ENCODE measurements around the gene OLFML2B.

The OLFML2B gene

DNA sequence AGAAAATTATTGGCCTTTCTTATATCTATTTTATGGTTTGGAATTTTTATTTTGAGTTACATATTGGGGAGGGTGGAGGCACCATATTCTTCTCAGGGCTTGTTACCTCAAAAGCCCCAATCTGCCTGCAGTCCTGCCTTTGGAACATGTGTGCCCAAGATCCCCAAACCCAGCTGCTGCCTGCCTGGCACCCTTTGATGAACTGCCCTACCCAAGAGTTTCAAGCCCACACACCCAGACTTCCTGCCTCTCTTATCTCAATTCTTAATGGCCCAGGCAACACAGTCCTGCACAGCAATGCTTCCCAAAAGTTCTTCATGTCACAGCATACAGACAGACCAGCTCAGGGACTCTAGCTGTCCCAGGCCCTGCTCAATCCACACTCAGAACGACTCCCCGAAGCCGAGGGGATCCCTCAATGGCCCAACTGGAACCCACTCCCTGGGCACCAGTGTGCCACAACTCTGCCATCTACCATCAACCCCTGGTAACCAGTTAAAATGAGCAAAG lies 19.2 kb downstream of the OLFML2B start:
- DNase-seq: no peak

DNA sequence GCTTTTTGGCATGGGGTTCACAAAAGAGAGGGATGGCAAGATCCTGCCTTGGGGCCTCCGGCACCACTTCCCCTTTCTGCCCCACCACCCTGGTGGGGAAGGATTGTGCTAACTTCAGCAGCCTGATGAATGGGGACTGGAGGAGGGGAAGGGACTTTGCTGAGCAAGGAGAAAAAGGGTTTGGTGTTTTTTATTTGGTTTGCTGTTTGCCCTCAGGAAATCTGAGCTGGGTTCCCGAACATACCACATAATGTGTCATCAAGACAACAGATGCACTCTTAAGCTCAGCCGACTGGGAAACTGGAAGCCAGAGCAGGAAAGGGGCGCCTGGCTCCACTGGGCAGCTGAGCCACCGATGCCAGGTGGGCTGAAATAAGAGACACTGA lies 19.8 kb downstream of the OLFML2B start:
- no peak for DNase-seq

DNA sequence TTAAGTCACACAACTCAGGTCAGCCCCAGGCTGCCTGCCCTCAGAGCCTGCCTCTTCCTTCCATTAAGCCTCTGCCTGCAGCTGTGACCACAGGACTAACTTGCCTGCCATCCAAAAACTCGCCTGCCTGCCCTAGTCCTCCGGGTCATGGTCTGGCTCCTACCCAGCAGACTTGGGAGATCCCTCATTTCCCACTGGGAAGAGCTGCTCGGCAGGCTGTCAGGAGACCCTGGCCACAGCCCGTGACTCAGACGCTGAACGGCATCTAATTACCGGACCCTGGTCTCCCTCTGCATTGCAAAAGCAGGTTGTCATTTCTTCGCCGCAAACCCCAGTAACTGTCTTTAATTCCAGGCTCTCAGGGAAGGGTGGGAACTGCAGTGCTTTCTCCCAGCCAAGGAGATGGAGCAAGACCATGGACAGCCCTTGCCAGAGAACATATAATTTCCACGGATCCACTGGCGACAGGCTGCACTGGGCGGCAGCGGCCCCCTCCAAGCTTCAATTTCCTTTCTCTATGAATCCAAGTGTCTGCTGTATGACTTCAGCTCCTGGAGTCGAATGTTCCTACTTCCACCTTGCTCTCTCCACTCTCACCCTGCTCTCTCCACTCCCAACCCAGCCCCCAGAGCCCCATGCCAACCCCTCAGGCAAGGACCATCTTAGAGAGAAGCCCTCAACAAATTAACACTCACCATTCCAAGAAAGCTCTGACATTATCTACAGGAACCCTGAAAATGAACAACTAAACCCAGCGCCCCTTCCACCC lies 20.4 kb downstream of the OLFML2B start:
- DNase-seq: no peak

DNA sequence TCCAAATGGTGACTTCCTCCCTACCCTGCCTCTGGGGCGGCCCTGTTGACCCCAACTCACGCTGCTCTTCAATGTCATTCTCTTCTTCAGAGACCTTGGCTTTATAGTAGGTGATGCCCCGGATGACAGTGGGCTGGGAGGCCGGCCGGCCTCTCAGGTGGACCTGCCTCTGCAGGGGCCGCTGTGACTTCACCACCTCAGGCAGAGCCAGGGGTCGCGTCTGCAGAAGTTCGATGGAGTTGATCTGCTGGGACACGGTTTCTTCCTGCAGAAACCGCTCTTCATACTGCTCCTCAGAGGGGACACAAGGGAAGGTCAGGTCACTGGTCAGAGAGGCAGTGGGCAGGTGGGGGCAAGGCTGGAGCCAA lies 23.6 kb downstream of the OLFML2B start:
- DNase-seq: no peak

DNA sequence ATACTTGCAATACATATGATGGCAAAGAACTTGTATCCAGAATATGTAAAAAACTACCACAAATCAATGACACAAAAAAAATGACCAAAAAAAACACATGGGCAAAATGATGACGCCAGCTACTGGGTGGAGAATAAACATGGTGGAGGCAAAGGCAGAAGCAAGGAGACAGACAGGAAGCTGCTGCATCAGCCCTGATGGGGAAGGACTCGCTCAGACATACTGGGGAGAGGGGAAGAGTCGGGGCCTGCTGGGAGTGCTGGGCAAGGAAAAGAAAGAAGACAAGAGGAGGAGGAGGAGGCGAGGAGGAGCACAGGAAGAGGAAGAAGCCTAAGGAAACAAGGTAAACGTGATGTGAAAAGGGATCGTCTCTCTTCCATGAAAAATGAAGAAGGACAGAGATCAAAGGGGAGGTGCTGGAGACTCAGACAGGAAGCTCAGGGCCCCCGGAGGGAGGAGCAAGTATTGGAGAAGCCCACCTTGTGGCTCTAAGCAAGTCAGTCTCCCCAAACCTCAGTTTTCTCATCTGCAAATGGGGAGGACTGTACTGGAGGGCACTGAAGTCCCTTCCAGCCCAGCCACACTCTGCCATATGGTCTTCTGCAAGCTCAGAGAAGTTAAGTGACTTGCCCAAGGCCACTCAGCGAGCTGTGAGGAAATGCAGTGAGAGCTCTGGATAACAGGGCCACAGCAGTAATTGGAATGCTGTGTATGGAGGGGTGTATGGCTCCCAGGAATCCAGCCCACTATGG lies 24.2 kb downstream of the OLFML2B start:
- no peak for DNase-seq

DNA sequence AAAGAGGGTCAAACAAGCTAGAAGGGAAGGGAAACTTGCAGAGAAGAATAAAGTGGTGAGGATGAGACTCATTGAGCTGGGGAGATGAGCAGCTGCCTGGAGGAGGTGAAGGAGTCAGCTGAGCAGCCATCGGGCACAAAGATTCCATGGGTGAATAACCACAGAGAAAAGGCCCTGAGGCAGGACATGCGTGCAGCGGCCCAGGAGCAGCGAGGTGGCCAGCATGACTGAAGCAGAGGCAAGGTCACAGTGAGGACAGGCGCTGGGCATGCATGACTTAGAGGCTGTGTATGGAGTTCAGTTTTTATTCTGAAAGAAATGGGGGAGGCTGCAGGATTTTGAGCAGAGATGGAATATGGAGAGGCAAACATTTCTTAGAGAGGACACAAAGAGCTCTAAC lies 24.9 kb downstream of the OLFML2B start:
- DNase-seq: no peak

DNA sequence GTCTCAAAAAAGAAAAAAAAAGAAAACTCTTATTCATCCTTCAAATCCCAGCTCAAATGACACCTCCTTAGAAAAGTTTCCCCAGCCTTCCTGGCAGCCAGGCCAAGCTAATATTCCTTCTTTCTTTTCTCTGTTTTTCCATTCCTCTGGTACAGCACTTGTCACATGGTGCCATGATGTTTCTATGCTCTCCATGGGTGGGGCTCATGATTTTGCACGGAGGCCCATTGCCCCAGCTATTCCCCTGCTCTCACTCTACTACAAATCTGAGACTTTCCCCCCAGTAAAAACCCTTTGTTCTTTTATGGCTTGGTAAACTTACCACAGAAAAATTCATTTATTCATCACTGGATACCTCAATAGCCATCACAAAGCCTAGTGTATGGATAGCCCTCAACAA lies 26.5 kb downstream of the OLFML2B start:
- no peak for DNase-seq

DNA sequence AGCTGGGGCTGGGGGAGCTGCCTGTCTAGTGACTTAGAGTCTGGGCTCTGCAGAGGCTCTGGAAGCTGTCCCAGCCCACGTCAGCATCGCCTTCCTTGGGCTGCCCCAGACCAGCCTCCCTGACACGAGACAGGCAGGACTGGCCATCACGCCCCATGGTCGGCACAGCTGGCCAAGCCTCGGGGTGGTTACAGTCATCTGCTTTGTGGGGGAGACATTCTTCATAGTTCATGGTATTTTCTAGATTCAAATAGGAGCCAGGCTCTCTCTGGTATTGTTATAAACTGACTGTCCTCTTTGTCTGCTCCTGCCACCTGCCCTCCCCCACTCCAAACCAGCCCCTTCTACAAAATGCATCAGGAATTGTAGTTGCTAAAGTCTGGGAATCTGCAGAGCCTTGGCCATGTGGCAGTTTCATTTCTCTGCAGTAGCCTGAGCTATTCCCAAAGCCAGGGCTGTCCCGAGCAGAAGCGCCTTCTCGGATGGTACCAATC lies 29.4 kb downstream of the OLFML2B start:
- DNase-seq: no peak

DNA sequence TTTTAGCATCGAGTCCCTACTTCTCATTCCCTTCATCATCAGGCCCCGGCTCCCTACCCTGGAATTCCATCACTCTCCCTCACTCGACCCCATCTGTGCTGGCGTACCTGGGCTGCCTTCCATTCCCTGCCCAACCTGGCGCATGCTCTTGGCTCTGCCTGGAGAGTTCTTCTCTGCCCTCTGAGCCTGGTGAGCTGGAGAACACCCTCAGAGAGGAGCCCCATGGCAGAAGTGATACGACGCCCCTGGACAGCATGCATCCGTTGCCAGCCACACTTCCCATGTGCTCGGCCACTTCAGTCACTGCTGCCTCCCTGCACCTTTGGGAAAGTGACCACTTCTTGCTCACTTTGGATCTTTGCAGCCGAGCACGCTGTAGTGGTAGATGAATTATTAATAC lies 30.1 kb downstream of the OLFML2B start:
- no peak for DNase-seq

DNA sequence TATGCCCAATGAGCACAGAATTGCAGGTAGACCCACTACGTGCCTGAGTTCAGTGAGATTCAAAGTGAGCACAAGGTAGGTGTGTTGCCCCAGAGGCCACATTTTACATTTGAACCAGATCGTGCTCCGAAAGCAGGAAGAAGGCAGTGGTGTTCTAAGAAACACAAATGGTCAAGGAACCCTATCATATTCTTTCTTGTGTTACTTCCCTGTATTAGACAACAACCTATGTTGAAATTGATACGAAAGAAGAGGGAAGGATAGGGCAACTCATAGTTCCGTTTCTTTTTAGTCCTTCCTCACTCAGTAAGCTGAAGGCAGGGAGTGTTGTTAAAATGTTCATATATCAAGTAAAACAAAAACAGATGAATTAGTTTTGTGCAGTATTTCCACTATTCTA lies 33.9 kb downstream of the OLFML2B start:
- no peak for DNase-seq

DNA sequence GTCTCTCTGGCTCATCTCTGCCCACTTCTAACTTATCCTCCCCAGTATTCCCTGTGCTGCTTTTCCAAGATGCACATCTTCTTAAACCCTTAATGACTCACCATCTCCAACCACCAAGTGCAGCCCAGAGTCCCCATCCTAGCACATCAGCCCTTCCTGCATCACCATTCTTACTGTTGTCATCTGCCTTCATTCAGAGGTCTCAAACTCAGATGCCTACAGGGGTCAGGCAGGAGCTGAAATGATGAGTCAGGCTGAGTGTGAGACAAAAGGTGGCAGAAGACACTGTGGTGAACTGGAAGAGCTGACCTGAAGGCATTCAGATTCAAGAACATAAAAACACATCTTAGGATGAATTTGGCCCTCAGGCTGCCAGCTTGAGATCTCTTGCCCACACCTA lies 34.6 kb downstream of the OLFML2B start:
- DNase-seq: no peak

DNA sequence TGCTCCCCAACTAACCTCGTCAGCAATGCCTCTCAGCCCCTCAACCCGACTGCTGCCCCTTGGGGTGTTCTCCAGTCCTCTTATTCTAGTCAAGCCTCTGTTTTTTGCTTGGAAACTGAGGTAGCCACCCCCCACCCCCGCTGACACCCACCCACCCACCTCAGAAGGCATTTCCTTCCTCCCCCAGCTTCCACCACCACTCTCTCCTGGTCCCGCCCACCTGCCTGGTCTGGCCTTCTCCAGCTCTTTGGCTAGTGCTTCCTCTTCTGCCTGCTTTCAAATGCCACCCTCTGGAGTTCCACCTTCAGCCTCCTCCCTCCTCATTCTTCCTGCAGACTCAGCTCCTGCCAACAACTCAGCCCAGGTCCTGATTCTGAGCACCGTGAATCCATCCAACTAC lies 35.3 kb downstream of the OLFML2B start:
- no peak for DNase-seq

DNA sequence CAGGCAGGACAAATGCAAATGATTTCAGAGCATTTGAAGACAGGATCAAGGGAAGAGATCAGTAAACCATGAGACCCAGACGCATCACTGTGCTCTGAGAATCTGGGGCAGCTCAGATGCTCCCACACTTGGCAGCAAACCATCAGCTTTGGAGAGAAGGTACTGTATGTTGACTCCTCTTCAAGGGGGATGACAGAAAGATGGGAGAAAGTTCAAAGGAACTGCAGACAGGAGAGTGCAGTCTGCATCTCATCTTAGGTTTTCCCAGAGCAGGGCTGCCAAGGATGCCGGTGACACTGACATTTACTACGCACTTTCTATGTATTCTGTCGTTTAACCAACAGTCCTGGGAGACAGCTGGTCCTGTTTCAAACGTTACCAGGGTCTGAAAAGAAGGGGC lies 35.8 kb downstream of the OLFML2B start:
- DNase-seq: no peak

DNA sequence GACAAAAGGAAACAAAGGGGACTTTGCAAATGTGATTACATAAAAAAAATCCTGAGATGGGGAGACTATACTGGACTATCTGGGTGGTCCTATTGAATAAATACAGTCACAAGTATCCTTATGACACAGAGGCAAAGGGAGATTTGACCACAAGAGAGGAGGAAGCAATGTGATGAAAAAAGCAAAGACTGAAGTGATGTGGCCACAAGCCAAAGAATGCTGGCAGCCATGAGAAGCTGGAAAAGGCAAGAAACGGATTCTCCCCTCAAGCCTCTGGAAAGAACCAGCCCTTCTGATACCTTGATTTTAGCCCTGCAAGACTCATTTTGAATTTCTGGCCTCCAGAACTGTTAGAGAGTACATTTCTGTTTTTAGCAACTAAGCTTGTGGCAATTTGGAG lies 36.4 kb downstream of the OLFML2B start:
- DNase-seq: no peak

DNA sequence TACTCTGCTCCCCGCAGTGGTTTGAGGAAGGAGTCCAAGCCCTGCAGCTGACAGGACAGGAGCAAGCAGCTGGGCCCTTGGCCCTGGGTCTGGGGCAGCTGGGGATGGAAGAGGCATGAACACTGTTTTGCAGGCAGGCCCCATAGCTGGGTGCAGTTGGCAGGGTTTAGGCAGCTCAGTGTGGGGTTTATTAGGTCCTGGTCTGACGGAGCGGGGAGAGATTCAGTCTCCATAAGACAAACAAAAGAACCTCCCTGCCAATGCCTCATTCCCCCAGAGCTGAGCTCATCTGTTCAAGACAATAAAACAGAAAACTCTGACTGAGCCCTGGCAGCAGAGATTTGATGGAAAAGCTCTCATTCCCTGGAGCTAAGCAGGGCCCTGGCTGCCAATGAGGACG lies 37.3 kb downstream of the OLFML2B start:
- DNase-seq: no peak

DNA sequence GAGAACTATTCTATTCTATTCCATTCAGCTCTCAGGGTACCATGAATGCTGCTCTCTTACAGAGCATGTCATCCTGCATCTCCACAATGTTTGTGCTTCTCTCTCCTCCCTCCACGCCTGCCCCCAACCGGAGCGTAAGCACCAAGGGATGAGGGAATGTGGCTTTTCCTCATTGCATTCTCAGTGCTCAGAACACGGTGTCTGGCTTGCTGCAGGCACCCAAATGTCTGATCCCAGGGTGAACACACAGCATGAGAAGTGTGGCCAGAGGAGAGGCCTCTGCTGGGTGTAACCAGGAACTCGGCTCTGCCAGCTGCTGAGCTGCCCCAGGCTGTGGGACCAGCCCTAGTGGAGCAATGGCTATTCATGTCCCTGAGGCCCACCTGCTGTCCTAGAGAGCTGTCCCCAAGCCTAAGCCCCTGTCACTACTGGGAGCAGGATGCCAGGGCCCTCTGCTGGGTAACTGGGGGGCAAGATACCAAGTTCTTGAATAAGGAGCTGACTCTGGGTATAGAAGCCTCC lies 38.3 kb downstream of the OLFML2B start:
- DNase-seq: no peak

DNA sequence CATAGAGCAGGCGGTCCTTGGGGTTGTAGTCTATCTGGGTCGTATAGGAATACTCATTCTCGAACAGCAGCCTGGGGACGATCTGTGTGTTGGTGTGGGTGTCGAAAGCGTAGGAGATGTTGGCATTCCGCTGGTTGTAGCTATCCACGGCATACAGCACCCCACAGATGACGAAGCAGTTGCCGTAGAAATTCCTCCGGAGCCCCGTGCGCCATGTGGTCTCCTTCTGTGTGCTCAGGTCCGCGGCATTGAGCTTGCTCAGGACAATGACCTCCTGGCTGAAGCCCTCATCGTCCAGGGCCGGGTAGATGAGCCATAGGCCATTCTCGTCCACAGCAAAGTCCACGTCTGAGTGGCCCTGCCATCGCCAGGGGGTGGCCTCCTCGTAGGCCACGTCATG lies 39.9 kb downstream of the OLFML2B start:
- DNase-seq: no peak

DNA sequence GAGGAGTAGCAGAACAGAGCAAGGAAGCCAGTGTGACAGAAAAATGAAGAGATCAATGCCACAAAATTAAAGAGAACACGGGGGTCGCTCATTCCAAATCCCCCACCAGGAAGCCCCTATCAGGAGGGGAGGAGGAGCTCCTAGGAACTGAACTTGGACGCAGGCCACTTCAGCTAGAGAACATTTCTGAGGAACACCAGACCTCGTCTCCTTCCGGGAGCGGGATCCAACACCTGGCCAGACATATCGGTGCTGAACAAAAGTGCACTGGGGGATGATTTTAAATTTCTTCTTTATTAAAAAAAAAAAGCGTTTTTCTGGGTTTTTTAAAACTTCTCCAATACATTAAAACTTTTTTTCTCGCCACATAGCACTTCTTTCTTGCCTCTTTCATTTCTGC lies 40.8 kb downstream of the OLFML2B start:
- no peak for DNase-seq

DNA sequence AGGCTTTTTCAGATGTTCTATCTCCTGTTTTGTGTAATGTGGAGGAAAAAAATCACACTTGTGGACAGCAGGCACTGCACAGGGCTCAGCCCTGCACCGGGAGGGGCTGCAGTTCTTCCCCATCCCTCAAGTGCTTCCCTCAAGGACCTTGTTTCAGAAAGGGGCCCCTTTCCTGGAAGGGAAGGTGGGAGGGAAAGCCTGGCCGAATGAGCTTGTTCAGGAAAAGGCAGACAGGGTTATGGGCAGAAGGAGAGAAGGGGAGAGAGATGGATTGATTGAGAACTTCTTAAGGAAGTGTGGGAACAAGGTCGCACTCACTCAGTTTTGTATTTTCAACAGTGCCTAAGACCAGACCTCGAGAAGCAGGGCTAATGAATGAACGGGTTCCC lies 41.2 kb downstream of the OLFML2B start:
- DNase-seq: no peak

DNA sequence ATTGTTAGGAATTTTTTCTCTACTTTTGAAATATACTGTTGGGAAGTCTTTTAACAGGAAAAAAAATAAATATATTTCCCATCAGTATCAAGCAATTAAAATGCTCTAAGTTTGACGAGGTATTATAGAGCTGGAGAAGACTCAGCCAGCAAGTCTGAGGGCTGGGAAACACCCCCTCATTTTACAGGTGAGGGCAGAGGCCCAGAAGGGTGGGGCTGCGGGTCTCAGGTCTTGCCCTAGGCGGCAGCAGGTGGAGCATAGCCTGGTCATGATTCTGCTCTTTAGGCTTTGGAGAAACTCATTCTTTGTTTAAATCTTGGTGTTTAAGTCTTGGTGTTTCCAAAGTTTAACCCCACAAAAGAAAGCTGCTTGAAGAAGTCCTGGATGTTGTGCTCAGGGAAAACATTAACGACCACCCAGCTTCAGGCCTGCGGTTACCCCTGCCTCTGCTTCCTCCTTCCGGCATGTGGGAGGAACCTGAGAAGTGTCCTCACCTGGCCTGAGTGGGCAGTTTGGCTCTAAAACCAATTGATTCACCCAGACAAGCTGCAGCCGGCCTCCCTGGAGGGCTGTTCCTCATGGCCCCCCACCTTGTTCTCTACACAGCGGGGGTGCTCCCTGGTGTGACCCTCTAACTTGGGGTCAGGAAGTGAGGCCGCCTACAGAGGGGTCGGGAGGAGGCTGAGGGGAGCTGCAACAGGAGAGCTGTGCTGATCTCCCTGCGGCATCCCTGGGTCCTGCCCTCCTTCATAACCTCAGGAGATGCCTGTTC lies 41.7 kb downstream of the OLFML2B start:
- DNase-seq: no peak

DNA sequence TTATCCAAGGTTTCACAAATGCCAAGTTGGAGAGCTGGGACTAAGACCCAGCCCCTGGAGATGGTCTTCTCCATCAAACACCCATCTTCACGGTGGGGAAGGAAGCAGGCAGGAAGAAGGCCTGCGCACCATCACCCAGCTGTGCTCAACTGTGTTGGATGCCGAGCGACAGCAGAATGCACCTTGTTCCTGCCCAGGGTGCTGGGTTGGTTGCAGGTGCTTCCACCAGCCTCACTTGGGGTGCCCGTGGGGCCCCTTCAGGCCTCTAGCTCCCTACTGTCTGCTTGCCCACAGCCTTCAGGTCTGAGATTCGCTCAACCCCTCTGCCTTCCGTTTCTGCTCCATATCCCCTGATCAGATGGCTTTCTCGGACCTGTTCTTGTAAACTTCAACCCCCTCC lies 42.5 kb downstream of the OLFML2B start:
- no peak for DNase-seq

DNA sequence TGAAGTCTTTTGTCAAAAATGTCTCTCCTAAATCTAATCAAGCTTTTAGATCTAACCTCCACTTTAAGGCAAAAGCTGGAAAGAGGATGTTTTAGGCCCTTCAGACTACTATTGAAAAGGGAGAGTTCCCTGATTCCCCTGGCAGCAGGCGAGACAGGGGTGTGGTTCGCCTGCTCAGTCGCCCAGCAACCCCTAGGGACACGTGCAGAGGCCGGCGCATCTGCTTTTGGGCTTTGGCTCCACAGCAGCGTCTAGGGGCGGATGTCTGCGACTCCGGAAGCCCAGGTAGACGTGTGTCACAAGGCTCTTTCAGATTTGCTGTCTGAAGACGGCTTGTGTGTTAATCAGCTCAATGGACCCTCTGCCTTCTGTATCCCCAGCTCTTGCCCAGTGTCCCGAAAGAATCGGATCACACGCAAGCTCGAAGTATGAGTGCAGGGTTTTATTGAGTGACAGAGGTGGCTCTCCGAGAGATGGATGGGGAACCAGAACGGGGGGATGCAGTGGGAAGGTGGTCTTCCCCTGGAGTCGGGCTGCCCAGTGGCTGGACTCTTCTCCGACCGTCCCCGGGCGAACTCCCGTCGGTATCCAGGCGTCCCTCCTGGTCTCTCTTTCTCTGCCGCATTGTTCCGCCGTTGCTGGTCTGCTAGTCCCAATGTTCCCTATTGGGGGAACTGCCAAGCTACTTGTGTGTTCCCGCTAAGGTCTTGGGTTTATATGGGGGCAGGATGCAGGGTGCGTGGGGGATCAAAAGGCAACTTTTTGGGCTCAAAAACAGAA lies 45.5 kb downstream of the OLFML2B start:
- DNase-seq: no peak

All from activated CD4-positive, alpha-beta T cell treated with anti-CD3 and anti-CD28 coated beads, Interleukin-2, amount 50 U/mL, for 48 hours (primary cell).